Loucy (cell line): ENCODE data around the gene STYXL2.

Experiments
- CTCF ChIP-seq: fragments of 200-600 bp; sonication (generic); conservative IDR thresholded peaks from 2 replicates; pipeline ENCODE4 v1.5.1; 2014; ENCODE audit warnings: mild to moderate bottlenecking, antibody characterized with exemption, low read length
- EZH2phosphoT487 ChIP-seq: fragments of 200-600 bp; IDR thresholded peaks from 2 replicates; pipeline ENCODE4 v1.6.1; 2018; ENCODE audit warnings: antibody characterized with exemption, mild to moderate bottlenecking, moderate library complexity, borderline replicate concordance

- TF ChIP-seq CTCF: no peak
- TF ChIP-seq EZH2phosphoT487: no peak
Measured at GRCh38 chr1:167119696-167120095, 25.8 kb downstream of the STYXL2 start.
